Endothelial cell (in vitro differentiated cells): ENCODE data around the gene ZNF764. TPM values are rescaled to one million over a fixed set of nuclear protein-coding genes. Genes with fewer than 3 reads are reported as not detected.
A peak's percentile ranks its signal among the peaks of the same experiment; 100 is the strongest.

ENCODE experiments used
- DNase-seq: peaks from one replicate; pipeline ENCODE4 v3.0.0; 2021; ENCODE audit warnings: low spot score
- H3K27ac Mint-ChIP-seq: one replicate; pipeline ENCODE4 v1.8.0; 2021; ENCODE audit warnings: mixed read lengths, inconsistent platforms; ENCODE audit not compliant: unreplicated experiment
- H3K27me3 Mint-ChIP-seq: one replicate; pipeline ENCODE4 v1.8.0; 2021; ENCODE audit warnings: mild to moderate bottlenecking, moderate library complexity, mixed read lengths, inconsistent platforms; ENCODE audit not compliant: unreplicated experiment
- H3K36me3 Mint-ChIP-seq: one replicate; pipeline ENCODE4 v1.8.0; 2021; ENCODE audit warnings: mild to moderate bottlenecking, low read depth, mixed read lengths, inconsistent platforms; ENCODE audit not compliant: unreplicated experiment
- H3K4me1 Mint-ChIP-seq: one replicate; pipeline ENCODE4 v1.8.0; 2021; ENCODE audit warnings: mild to moderate bottlenecking, mixed read lengths, inconsistent platforms; ENCODE audit not compliant: unreplicated experiment
- H3K4me3 Mint-ChIP-seq: one replicate; pipeline ENCODE4 v1.8.0; 2021; ENCODE audit warnings: mild to moderate bottlenecking, mixed read lengths, inconsistent platforms; ENCODE audit not compliant: unreplicated experiment
- H3K9me3 Mint-ChIP-seq: one replicate; pipeline ENCODE4 v1.8.0; 2021; ENCODE audit warnings: mixed read lengths, inconsistent platforms; ENCODE audit not compliant: unreplicated experiment
- total RNA-seq: library from RNA; stranded (reverse); fragmentation: NEBNext Ultra II Directional; extraction: Animal tissue kit (Norgen Biotek cat#: 25700); gene quantifications from one replicate; pipeline ENCODE4 v1.2.1, GENCODE V29; 2021; ENCODE audit not compliant: unreplicated experiment
- TF ChIP-seq, protein P1 (sequence below): fragments of 200-600 bp; sonication (generic); IDR thresholded peaks from one replicate; pipeline ENCODE4 v1.5.0; 2021; ENCODE audit warnings: antibody characterized with exemption; ENCODE audit not compliant: unreplicated experiment

Gene ZNF764
- total RNA-seq, 1 donor from 2014 or later, result 13.8 TPM

DNA sequence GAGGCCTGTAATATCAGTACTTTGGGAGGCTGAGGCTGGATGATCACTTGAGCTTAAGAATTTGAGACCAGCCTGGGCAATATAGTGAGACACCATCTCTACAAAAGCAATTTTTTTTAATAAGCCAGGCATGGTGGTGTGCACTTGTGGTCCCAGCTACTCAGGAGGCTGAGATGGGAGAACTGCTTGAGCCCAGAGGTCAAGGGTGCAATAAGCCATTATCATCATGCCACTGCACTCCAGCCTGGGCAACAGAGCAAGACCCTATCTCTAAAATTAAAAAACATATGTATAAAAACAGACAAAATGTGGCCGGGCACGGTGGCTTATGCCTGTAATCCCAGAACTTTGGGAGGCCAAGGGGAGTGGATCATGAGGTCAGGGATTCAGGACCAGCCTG is 30.5 kb upstream of the ZNF764 start:
- Mint-ChIP-seq H3K4me1 (peaks cover 17% of the 10 kb centered on the region), H3K27me3 (peaks cover 4% of the 10 kb centered on the region), H3K4me3 (no peak overlapping the region), H3K36me3 (peaks cover 5% of the 10 kb centered on the region), H3K9me3 (no peaks in the 10 kb centered on the region), H3K27ac (no peak overlapping the region)
- DNase-seq, result no peak
- TF ChIP-seq, protein P1, sequence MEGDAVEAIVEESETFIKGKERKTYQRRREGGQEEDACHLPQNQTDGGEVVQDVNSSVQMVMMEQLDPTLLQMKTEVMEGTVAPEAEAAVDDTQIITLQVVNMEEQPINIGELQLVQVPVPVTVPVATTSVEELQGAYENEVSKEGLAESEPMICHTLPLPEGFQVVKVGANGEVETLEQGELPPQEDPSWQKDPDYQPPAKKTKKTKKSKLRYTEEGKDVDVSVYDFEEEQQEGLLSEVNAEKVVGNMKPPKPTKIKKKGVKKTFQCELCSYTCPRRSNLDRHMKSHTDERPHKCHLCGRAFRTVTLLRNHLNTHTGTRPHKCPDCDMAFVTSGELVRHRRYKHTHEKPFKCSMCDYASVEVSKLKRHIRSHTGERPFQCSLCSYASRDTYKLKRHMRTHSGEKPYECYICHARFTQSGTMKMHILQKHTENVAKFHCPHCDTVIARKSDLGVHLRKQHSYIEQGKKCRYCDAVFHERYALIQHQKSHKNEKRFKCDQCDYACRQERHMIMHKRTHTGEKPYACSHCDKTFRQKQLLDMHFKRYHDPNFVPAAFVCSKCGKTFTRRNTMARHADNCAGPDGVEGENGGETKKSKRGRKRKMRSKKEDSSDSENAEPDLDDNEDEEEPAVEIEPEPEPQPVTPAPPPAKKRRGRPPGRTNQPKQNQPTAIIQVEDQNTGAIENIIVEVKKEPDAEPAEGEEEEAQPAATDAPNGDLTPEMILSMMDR, result no peak

DNA sequence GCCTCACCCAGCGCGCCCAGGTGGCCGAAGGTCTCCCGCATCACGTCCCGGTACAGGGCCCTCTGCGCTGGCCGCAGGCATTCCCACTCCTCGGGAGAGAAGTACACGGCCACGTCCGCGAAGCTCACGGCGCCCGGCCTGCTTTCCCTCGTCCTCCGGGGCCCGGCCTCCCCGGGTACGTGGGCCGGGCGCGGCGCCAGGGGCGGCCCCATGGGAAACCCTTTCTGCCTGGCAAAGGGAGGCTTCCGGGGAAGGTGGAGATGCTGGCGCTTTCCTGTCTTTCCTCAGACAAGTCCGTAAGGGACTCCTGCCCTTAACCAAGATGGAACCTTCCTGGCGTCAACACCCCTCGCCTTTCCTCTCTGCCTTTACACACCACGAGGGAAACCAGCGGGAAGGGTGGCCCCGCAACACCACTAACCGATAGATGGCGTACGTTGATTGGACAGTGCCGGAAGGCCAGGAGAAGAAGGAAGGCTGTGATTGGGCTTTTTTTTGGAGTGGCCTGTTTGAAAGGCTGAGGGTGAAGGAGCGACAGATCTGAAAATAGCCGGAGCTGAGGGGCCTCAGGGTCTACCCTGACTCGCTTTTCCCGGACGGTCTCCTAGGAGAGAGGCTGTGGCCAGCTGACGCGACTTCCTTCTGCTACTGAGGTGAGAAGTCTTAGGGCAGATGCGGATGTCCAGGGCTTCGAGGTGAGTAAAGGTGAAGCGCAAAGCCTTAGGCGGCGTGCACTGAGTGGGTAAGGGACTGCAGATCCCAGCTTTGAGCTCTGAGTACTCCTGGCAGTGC is 27.4 kb upstream of the ZNF764 start, which contains the start of gene ZNF785:
ZNF785 (minus strand) TSS at position 298 of the 792 bp plus-strand sequence; CDS start at position 212, 86 bp downstream.
- peak within 1 kb of the TSS; percentile 95 for H3K27ac Mint-ChIP-seq
- TF ChIP-seq, protein P1, result peak; percentile 28
- peak; percentile 88 for DNase-seq
- H3K27me3 Mint-ChIP-seq, result peaks cover 3% of the 10 kb centered on the region
- H3K4me1 Mint-ChIP-seq, result peaks cover 24% of the 10 kb centered on the region
- peaks cover 15% of the 10 kb centered on the region for H3K36me3 Mint-ChIP-seq
- H3K4me3 Mint-ChIP-seq, result peak within 1 kb of the TSS; percentile 95
- H3K9me3 Mint-ChIP-seq, result no peaks in the 10 kb centered on the region

DNA sequence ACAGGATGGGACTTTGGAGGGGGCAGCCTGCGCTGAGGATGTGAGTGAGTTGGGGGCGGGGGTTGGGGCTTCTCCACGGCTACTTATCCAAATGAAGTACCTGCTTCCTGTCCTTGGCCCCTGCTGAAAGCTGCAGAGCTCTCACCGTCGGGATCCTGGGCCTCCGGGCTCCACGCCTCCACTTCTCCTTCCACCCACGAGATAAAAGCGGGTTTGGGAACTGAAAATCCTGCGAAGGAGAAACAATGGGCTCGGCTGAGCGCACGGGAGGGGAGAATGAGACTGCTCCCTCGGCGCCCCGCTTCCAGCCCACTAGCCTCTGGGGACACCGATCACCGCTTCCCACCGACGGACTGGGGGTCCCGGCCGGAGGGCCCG is 26.8 kb upstream of the ZNF764 start:
- Mint-ChIP-seq H3K9me3 (no peaks in the 10 kb centered on the region), H3K4me1 (peaks cover 24% of the 10 kb centered on the region), H3K36me3 (peaks cover 15% of the 10 kb centered on the region), H3K4me3 (peak overlapping the region; percentile 95), H3K27me3 (peaks cover 3% of the 10 kb centered on the region), H3K27ac (peak overlapping the region; percentile 95)
- TF ChIP-seq, protein P1, result no peak
- DNase-seq, result peak; percentile 30

DNA sequence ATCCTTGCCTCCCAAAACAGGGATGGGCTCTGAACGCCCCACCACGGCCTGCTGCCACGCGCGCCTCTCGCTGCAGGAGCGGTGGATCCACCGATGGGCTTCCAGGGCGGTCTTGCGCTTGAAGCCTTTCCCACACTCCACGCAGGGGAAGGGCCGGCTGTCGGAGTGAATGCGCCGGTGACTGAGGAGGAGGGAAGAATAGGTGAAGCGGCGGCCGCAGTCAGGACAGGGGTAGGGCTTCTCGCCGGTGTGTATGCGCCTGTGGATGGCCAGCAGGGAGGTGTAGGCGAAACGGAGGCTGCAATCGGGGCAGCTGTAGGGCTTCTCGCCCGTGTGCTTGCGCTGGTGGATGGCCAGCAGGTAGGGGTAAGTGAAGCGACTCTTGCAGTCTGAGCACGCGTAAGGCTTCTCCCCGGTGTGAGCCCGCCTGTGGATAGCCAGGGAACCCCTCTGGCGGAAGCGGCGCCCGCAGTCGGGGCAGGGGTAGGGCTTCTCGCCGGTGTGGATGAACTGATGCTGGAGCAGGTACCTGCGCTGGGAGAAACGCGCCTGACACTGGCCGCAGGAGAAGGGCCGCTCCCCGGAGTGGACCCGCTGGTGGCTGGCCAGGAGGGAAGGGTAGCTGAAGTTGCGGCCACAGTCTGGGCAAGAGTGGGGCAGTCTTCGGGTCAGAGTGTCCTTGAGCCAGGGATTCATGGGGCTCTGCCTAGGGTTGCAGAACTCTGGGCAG is 24.6 kb upstream of the ZNF764 start:
- Mint-ChIP-seq H3K27me3 (peaks cover 3% of the 10 kb centered on the region), H3K36me3 (peaks cover 18% of the 10 kb centered on the region), H3K4me1 (peaks cover 24% of the 10 kb centered on the region), H3K9me3 (no peaks in the 10 kb centered on the region), H3K4me3 (peak overlapping the region; percentile 60), H3K27ac (peak overlapping the region; percentile 21)
- DNase-seq, result no peak
- TF ChIP-seq, protein P1, result no peak
